Gastroesophageal sphincter (tissue), 4 donors: Measurements from ENCODE around the gene PXK. TPM values are rescaled to one million over a fixed set of nuclear protein-coding genes. Genes with fewer than 3 reads are reported as not detected.

Source experiments
- ATAC-seq: fragments of 150-250 bp; one replicate; pipeline ENCODE4 v1.9.1; 2016; ENCODE audit warnings: mild to moderate bottlenecking, moderate library complexity
- H3K27ac ChIP-seq, 4 donors: fragments of 200-600 bp; sonication (generic) in 3 of 4; 1 replicate in 3 of 4; 2 replicates in 1 of 4; pipeline ENCODE4 v1.5.1; 2016 to 2019
- H3K27me3 ChIP-seq: fragments of 200-600 bp; sonication (generic); one replicate; pipeline ENCODE4 v1.5.1; 2019
- H3K36me3 ChIP-seq, 2 donors: fragments of 200-600 bp; sonication (generic); one replicate each; pipeline ENCODE4 v1.5.1; 2019; ENCODE audit warnings: control low read depth in 1 of 2
- H3K4me1 ChIP-seq, 3 donors: fragments of 200-600 bp; sonication (generic); 1 replicate in 2 of 3; 2 replicates in 1 of 3; pipeline ENCODE4 v1.5.1; 2016 to 2019; ENCODE audit warnings: control low read depth in 2 of 3
- H3K4me3 ChIP-seq, 2 donors: fragments of 200-600 bp; sonication (generic); one replicate each; pipeline ENCODE4 v1.5.1; 2019; ENCODE audit warnings: mild to moderate bottlenecking in 1 of 2, moderate library complexity in 1 of 2
- H3K9me3 ChIP-seq, 3 donors: fragments of 200-600 bp; sonication (generic); one replicate each; pipeline ENCODE4 v1.5.1; 2017 to 2019; ENCODE audit warnings: control low read depth in 2 of 3
- EP300 ChIP-seq: sonication (generic); formaldehyde crosslinking; IDR thresholded peaks from one replicate; pipeline ENCODE4 v1.6.1; 2017; ENCODE audit warnings: antibody characterized with exemption, mild to moderate bottlenecking
- POLR2A ChIP-seq, 2 donors: fragments of 450-650 bp; IDR thresholded peaks; one replicate each; pipeline ENCODE4 v1.6.1; 2017; ENCODE audit warnings: antibody characterized with exemption in 2 of 2, mild to moderate bottlenecking in 2 of 2, moderate library complexity in 1 of 2
- POLR2AphosphoS5 ChIP-seq: sonication (generic); formaldehyde crosslinking; IDR thresholded peaks from one replicate; pipeline ENCODE4 v1.6.1; 2017; ENCODE audit warnings: antibody characterized with exemption
- WGBS, 2 donors: methylation state at CpG; one replicate each; pipeline ENCODE4 v1.1.5; 2018; ENCODE audit warnings: low coverage in 1 of 2; 5-methylcytosine and 5-hydroxymethylcytosine counted together
- total RNA-seq, 4 donors: library from RNA; depleted of rRNA; stranded (reverse); fragments of >200 nt; gene quantifications; one replicate each; pipeline ENCODE4 v1.1.0, GENCODE V29; 2016
- TF ChIP-seq, protein P1 (sequence below), 4 experiments: fragments of 200-600 bp in 2 of 4; fragments of 450-650 bp in 2 of 4; sonication (generic) in 1 of 4; IDR thresholded peaks; one replicate each; pipeline ENCODE4 v1.5.1; 2017 to 2019; ENCODE audit warnings: antibody characterized with exemption in 4 of 4, mild to moderate bottlenecking in 2 of 4, moderate library complexity in 2 of 4

Gene PXK
- total RNA-seq, 4 donors from 2014 or later = 29.3 to 41.0 (median 34.4) TPM

- Histone ChIP-seq H3K4me1 (no peaks in the 10 kb centered on the region), H3K27me3 (no peaks in the 10 kb centered on the region), H3K36me3 (peaks cover 0 to 3% of the 10 kb centered on the region in 2 donors), H3K27ac (no peak overlapping the region), H3K4me3 (no peak overlapping the region), H3K9me3 (no peaks in the 10 kb centered on the region)
- whole genome bisulfite sequencing, 2 donors = 76 to 88% methylated on average over 3 to 4 of the region's 4 CpGs
- no peak for ATAC-seq
- no peak for TF ChIP-seq EP300
Observed at GRCh38 chr3:58377750-58378149, 45.1 kb downstream of the PXK start.

GRCh38 chr3:58379351-58380073 lies 46.8 kb downstream of the PXK start:
- no peak overlapping the region for H3K27ac ChIP-seq
- TF ChIP-seq EP300 = no peak
- no peak for TF ChIP-seq POLR2AphosphoS5
- TF ChIP-seq POLR2A (IDR thresholded peaks at IDR 0.05) = no peak
- TF ChIP-seq, protein P1, sequence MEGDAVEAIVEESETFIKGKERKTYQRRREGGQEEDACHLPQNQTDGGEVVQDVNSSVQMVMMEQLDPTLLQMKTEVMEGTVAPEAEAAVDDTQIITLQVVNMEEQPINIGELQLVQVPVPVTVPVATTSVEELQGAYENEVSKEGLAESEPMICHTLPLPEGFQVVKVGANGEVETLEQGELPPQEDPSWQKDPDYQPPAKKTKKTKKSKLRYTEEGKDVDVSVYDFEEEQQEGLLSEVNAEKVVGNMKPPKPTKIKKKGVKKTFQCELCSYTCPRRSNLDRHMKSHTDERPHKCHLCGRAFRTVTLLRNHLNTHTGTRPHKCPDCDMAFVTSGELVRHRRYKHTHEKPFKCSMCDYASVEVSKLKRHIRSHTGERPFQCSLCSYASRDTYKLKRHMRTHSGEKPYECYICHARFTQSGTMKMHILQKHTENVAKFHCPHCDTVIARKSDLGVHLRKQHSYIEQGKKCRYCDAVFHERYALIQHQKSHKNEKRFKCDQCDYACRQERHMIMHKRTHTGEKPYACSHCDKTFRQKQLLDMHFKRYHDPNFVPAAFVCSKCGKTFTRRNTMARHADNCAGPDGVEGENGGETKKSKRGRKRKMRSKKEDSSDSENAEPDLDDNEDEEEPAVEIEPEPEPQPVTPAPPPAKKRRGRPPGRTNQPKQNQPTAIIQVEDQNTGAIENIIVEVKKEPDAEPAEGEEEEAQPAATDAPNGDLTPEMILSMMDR (IDR thresholded peaks at IDR 0.05) = no peak
- no peaks in the 10 kb centered on the region for H3K27me3 ChIP-seq
- peaks cover 0 to 8% of the 10 kb centered on the region in 2 donors for H3K36me3 ChIP-seq
- H3K9me3 ChIP-seq = no peaks in the 10 kb centered on the region
- WGBS, 2 donors = 84 to 85% methylated on average over 4 of the region's 4 CpGs
- peaks cover 0 to 8% (median 0%) of the 10 kb centered on the region in 3 donors for H3K4me1 ChIP-seq
- ATAC-seq = no peak
- H3K4me3 ChIP-seq = no peak overlapping the region

DNA sequence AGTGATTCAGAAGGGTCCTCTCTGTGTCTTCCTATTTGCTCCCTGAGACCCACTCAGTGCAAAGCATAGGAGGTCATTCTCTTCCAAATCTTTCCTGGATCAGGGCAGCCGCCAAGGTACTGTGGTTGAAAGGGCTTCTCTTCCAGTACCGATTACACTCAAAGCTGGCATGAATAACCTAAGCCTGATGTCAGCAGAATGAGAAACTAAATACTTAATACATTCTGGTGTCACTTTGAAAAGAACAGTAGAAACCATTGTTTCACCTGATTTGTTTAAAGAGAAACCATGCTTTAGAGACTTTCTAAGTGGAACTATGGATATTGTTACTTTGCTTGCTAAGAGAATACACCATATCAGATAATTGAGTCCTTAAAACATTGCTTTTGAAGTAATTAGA lies 50.8 kb downstream of the PXK start:
- no peaks in the 10 kb centered on the region for H3K9me3 ChIP-seq
- 13 to 64% methylated on average over 1 to 2 of the region's 2 CpGs for WGBS, 2 donors
- H3K36me3 ChIP-seq = peaks cover 0 to 15% of the 10 kb centered on the region in 2 donors
- no peak for ATAC-seq
- H3K27ac ChIP-seq = no peak overlapping the region
- H3K4me1 ChIP-seq = peaks cover 5 to 39% (median 16%) of the 10 kb centered on the region in 3 donors
- H3K27me3 ChIP-seq = no peaks in the 10 kb centered on the region
- H3K4me3 ChIP-seq = no peak overlapping the region
- TF ChIP-seq POLR2A (IDR thresholded peaks at IDR 0.05) = no peak
- no peak for TF ChIP-seq POLR2AphosphoS5
- TF ChIP-seq, protein P1 (IDR thresholded peaks at IDR 0.05) = no peak
- no peak for TF ChIP-seq EP300

DNA sequence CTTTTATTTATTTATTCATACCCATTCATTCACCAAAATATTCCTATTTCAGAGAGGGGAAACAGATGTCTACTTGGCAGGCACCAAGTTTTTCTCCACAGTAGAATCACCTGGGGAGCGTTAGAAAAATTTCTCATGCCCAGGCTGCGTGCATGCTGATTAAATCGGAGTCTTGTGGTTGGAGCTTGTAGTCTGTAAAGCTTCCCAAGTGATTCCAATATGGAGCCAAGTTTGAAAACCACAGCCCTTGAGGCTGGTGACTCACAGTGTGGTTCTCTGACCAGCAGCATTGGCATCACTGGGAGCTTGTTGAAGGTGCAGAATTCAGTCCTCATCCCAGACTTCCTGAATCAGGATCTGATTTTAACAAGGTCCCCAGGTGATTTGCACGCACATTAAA lies 51.2 kb downstream of the PXK start:
- no peak for ATAC-seq
- 49 to 79% methylated on average over 3 to 4 of the region's 4 CpGs for WGBS, 2 donors
- Histone ChIP-seq H3K36me3 (peaks cover 0 to 15% of the 10 kb centered on the region in 2 donors), H3K4me1 (peaks cover 6 to 43% (median 19%) of the 10 kb centered on the region in 3 donors), H3K9me3 (no peaks in the 10 kb centered on the region), H3K27me3 (no peaks in the 10 kb centered on the region), H3K4me3 (no peak overlapping the region), H3K27ac (no peak overlapping the region)
- TF ChIP-seq POLR2AphosphoS5 (no peak), EP300 (no peak), POLR2A (IDR thresholded peaks at IDR 0.05) (no peak)
- TF ChIP-seq, protein P1 (IDR thresholded peaks at IDR 0.05) = no peak

GRCh38 chr3:58384381-58385090 lies 51.8 kb downstream of the PXK start:
- H3K36me3 ChIP-seq = peaks cover 0 to 15% of the 10 kb centered on the region in 2 donors
- no peaks in the 10 kb centered on the region for H3K9me3 ChIP-seq
- H3K27ac ChIP-seq = peak overlapping the region in 1 of 4 donors; percentile 22
- H3K4me1 ChIP-seq = peaks cover 11 to 49% (median 22%) of the 10 kb centered on the region in 3 donors
- TF ChIP-seq POLR2A (IDR thresholded peaks at IDR 0.05) (no peak), EP300 (no peak), POLR2AphosphoS5 (no peak)
- TF ChIP-seq, protein P1 (IDR thresholded peaks at IDR 0.05) = no peak
- no peaks in the 10 kb centered on the region for H3K27me3 ChIP-seq
- H3K4me3 ChIP-seq = no peak overlapping the region
- WGBS, 2 donors = 84 to 100% methylated on average over 1 to 2 of the region's 3 CpGs
- no peak for ATAC-seq
